RWPE1 (cell line): ENCODE results near the gene C1R.

ENCODE experiments used
- CTCF ChIA-PET: fragments of 350-600 bp; sonication (Branson Sonifier 250); formaldehyde crosslinking; extraction: SDS; loops from one replicate; lab custom pipeline; 2021; lab: Yijun Ruan, JAX
- POLR2A ChIA-PET: fragments of 400-600 bp; formaldehyde crosslinking; extraction: SDS; loops from one replicate; lab custom pipeline; 2020; ENCODE audit warnings: antibody characterized with exemption; ENCODE audit not compliant: low non-redundant PET; lab: Yijun Ruan, JAX
- DNase-seq: peaks from one replicate; pipeline ENCODE4 v3.0.0; 2012; ENCODE audit warnings: low spot score
- H3K27ac ChIP-seq: fragments of 450-650 bp; 2 replicates; pipeline ENCODE4 v1.5.1; 2017
- TF ChIP-seq, protein P1 (sequence below): fragments of 450-650 bp; conservative IDR thresholded peaks from 2 replicates; pipeline ENCODE4 v1.5.1; 2017; ENCODE audit warnings: low read depth, mild to moderate bottlenecking

C1R gene

DNA sequence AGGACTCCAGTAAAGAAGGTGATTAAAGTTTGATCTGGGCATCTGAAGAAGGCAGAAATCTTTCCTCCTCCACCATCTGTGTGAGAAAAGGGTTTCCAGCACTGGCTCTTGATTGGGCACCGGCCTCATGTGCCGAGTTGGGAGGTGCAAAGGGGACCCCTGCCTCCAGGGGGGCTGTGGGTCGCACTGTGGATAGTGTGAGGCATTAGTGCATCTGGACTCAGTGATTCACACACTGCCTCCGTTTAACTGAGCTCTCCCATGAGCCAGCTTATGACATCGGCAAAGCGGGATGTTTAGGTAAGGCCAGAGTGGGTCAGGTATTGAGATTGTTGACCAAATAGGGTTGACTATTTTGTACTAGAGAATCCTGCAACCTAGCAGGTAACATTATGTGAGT, 22.9 kb downstream of the C1R start:
- DNase-seq, result no peak
- ChIA-PET CTCF (no interaction called here), POLR2A (no interaction called here)
- TF ChIP-seq, protein P1, sequence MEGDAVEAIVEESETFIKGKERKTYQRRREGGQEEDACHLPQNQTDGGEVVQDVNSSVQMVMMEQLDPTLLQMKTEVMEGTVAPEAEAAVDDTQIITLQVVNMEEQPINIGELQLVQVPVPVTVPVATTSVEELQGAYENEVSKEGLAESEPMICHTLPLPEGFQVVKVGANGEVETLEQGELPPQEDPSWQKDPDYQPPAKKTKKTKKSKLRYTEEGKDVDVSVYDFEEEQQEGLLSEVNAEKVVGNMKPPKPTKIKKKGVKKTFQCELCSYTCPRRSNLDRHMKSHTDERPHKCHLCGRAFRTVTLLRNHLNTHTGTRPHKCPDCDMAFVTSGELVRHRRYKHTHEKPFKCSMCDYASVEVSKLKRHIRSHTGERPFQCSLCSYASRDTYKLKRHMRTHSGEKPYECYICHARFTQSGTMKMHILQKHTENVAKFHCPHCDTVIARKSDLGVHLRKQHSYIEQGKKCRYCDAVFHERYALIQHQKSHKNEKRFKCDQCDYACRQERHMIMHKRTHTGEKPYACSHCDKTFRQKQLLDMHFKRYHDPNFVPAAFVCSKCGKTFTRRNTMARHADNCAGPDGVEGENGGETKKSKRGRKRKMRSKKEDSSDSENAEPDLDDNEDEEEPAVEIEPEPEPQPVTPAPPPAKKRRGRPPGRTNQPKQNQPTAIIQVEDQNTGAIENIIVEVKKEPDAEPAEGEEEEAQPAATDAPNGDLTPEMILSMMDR, result no peak
- no peak overlapping the region for H3K27ac ChIP-seq

DNA sequence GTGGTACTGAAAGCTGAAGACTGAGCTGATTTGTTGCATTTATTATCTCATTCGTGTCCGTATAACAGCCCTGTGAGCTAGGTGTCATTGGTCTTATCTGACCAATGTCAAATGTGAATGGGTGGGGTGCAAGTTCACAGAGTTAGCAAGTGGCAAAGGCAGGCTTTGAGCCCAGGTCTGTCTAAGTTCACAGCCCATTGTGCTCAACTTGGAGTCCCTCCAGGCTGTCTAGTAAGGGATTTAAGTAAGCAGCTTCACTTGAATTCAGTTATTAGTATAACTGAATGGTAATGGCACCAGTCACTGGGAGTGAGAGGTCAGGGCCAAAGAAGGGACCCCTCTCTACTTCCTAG, 23.3 kb downstream of the C1R start:
- TF ChIP-seq, protein P1, result no peak
- ChIA-PET CTCF (no interaction called here), POLR2A (no interaction called here)

GRCh38 chr12:7068240-7068993, 23.8 kb downstream of the C1R start:
- ChIA-PET POLR2A (no interaction called here), CTCF (no interaction called here)
- no peak overlapping the region for H3K27ac ChIP-seq
- TF ChIP-seq, protein P1, result no peak
- DNase-seq, result no peak

More for the DNA sequence above, 23.3 kb downstream of the C1R start:
- DNase-seq, result no peak
- no peak overlapping the region for H3K27ac ChIP-seq

DNA sequence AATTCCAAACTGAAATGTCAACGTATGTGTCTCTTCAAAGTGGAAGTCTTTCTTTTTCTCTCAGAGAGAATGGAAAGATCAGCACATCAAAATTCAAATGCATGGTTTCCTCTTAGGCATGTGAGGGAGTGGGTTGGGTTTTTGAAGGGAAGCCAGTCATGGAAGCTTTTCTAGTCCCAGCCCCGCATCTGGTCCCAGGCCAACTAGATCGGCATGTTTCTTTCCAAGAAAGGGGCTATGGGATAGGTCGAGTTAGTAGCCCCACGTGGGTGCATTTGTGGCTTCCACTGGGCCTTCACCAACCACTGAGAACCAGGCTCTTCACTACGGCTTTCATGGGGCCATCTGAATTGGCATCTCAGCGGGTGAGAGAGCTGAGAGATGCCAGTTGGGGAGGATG, 25.1 kb downstream of the C1R start:
- TF ChIP-seq, protein P1, result no peak
- ChIA-PET CTCF (interaction anchor here (0.5 kb wide), 1 partner anchor 580 kb away, joined by 3 read pairs; no protein-coding TSS in a partner anchor), POLR2A (no interaction called here)
- no peak for DNase-seq
- no peak overlapping the region for H3K27ac ChIP-seq

- CTCF ChIA-PET, result interaction anchor here (0.5 kb wide), 1 partner anchor 580 kb away, joined by 3 read pairs; no protein-coding TSS in a partner anchor
- DNase-seq, result no peak
- TF ChIP-seq, protein P1, result no peak
- POLR2A ChIA-PET, result no interaction called here
- no peak overlapping the region for H3K27ac ChIP-seq
These were observed 25.6 kb downstream of the C1R start for GRCh38 chr12:7066596-7066995.

DNA sequence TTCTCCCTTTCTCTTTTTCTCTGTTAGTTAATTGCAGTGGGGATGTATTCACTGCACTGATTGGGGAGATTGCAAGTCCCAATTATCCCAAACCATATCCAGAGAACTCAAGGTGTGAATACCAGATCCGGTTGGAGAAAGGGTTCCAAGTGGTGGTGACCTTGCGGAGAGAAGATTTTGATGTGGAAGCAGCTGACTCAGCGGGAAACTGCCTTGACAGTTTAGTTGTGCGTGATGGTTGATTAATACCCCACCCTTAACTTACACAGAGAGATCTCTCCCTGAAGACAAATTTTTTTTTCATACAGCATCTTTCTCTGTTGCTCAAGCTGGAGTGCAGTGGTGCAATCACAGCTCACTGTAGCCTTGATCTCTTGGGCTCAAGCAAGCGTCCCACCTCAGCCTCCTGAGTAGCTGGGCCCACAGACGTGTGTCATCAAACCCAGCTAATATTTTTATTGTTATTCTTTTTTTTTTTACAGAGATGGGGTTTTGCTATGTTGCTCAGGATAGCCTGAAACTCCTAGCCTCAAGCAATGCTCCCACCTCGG, 27.1 kb downstream of the C1R start:
- TF ChIP-seq, protein P1, result no peak
- no peak for DNase-seq
- CTCF ChIA-PET, result no interaction called here
- POLR2A ChIA-PET, result no interaction called here
- H3K27ac ChIP-seq, result no peak overlapping the region
